ENCODE data around the gene TXNDC11. TPM values are rescaled to one million over a fixed set of nuclear protein-coding genes. Genes with fewer than 3 reads are reported as not detected.

TXNDC11 gene
- total RNA-seq, 6 experiments from 2014 or later, result 43.2 to 63.3 (median 54.0) TPM

- Histone ChIP-seq H3K4me3 (no peak overlapping the region), H3K36me3 (peaks cover 5 to 48% (median 26%) of the 10 kb centered on the region in 4 donors), H3K27me3 (no peaks in the 10 kb centered on the region), H3K27ac (no peak overlapping the region), H3K4me1 (peaks cover 0 to 21% (median 0%) of the 10 kb centered on the region in 4 donors), H3K9me3 (no peaks in the 10 kb centered on the region)
- ATAC-seq (no peak), DNase-seq (no peak)
- 88% methylated on average over 5 of the region's 5 CpGs for WGBS (ENCODE audit: insufficient coverage, low coverage, low lambda C conversion rate, missing lambda C conversion rate)
- intact Hi-C loops (cut with DNase I), result no loop called here
- TF ChIP-seq, protein P1, sequence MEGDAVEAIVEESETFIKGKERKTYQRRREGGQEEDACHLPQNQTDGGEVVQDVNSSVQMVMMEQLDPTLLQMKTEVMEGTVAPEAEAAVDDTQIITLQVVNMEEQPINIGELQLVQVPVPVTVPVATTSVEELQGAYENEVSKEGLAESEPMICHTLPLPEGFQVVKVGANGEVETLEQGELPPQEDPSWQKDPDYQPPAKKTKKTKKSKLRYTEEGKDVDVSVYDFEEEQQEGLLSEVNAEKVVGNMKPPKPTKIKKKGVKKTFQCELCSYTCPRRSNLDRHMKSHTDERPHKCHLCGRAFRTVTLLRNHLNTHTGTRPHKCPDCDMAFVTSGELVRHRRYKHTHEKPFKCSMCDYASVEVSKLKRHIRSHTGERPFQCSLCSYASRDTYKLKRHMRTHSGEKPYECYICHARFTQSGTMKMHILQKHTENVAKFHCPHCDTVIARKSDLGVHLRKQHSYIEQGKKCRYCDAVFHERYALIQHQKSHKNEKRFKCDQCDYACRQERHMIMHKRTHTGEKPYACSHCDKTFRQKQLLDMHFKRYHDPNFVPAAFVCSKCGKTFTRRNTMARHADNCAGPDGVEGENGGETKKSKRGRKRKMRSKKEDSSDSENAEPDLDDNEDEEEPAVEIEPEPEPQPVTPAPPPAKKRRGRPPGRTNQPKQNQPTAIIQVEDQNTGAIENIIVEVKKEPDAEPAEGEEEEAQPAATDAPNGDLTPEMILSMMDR (IDR thresholded peaks at IDR 0.05), result no peak
- TF ChIP-seq POLR2A (IDR thresholded peaks at IDR 0.05), result no peak
These were observed 24.8 kb downstream of the TXNDC11 start for GRCh38 chr16:11717811-11718210.

DNA sequence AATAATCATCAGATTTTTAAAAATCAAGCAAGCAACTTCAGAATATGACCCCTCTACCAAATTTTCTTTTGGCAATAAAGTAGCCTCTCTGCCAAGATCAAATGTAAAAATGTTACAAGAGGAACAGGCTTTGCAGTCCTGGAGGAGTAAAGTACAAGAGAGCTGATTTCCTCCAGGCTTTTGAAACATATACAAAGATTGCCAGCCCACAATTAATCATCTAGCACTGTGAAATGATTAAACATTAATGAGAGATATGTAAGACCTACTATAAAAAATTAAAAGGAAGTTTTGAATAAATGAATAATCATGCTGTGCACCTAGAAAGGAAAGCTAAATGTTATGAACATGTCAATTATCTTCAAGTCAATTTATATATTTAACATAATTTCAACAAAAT, 26.3 kb downstream of the TXNDC11 start:
- Histone ChIP-seq H3K4me1 (peaks cover 0 to 19% (median 0%) of the 10 kb centered on the region in 4 donors), H3K36me3 (peaks cover 5 to 47% (median 25%) of the 10 kb centered on the region in 4 donors), H3K4me3 (no peak overlapping the region), H3K27ac (peak overlapping the region in 1 of 3 donors; percentile 39), H3K9me3 (no peaks in the 10 kb centered on the region), H3K27me3 (no peaks in the 10 kb centered on the region)
- TF ChIP-seq, protein P1 (IDR thresholded peaks at IDR 0.05), result no peak
- no peak for TF ChIP-seq POLR2A (IDR thresholded peaks at IDR 0.05)
- peak in 2 of 4 donors; percentile 22 to 52 for ATAC-seq
- intact Hi-C loops (cut with DNase I), result no loop called here
- DNase-seq, result no peak

- Histone ChIP-seq H3K9me3 (no peaks in the 10 kb centered on the region), H3K4me1 (peaks cover 0 to 19% (median 0%) of the 10 kb centered on the region in 4 donors), H3K4me3 (no peak overlapping the region), H3K27me3 (no peaks in the 10 kb centered on the region), H3K36me3 (peaks cover 5 to 43% (median 26%) of the 10 kb centered on the region in 4 donors), H3K27ac (peak overlapping the region in 1 of 3 donors; percentile 24)
- DNase-seq (no peak), ATAC-seq (peak in 2 of 4 donors; percentile 10 to 13)
- no peak for TF ChIP-seq POLR2A (IDR thresholded peaks at IDR 0.05)
- TF ChIP-seq, protein P1 (IDR thresholded peaks at IDR 0.05), result no peak
- WGBS (ENCODE audit: insufficient coverage, low coverage, low lambda C conversion rate, missing lambda C conversion rate), result 76% methylated on average over 8 of the region's 8 CpGs
- intact Hi-C loops (cut with DNase I), result no loop called here
These were observed 27.3 kb downstream of the TXNDC11 start for GRCh38 chr16:11715246-11715947.

GRCh38 chr16:11712122-11712521, 30.5 kb downstream of the TXNDC11 start:
- WGBS (ENCODE audit: insufficient coverage, low coverage, low lambda C conversion rate, missing lambda C conversion rate), result 92% methylated on average over 3 of the region's 3 CpGs
- DNase-seq, result no peak
- Histone ChIP-seq H3K4me3 (no peak overlapping the region), H3K27ac (no peak overlapping the region), H3K27me3 (no peaks in the 10 kb centered on the region), H3K4me1 (peaks cover 0 to 11% (median 0%) of the 10 kb centered on the region in 4 donors), H3K36me3 (peaks cover 0 to 45% (median 27%) of the 10 kb centered on the region in 4 donors), H3K9me3 (no peaks in the 10 kb centered on the region)
- ATAC-seq, result no peak
- intact Hi-C loops (cut with DNase I), result no loop called here
- TF ChIP-seq POLR2A (IDR thresholded peaks at IDR 0.05), result no peak
- TF ChIP-seq, protein P1 (IDR thresholded peaks at IDR 0.05), result no peak
